PC-9 (cell line): Measurements from ENCODE around the gene ZDHHC21.

ENCODE experiments used
- CTCF ChIP-seq: fragments of 200-600 bp; sonication (generic); conservative IDR thresholded peaks from 2 replicates; pipeline ENCODE4 v1.6.1; 2017; ENCODE audit warnings: mixed run types, antibody characterized with exemption, mild to moderate bottlenecking, moderate library complexity
- EZH2 ChIP-seq: fragments of 200-600 bp; sonication (generic); IDR thresholded peaks from 2 replicates; pipeline ENCODE4 v1.8.0; 2017; ENCODE audit warnings: antibody characterized with exemption, low read depth

- TF ChIP-seq CTCF (no peak), EZH2 (no peak)
Measured at GRCh38 chr9:14677872-14678271, 15.4 kb downstream of the ZDHHC21 start.
